PC-9 (cell line): ENCODE data around the gene U2AF1. TPM values are rescaled to one million over a fixed set of nuclear protein-coding genes. Genes with fewer than 3 reads are reported as not detected.
"Not testable (repeated sequence)": the region's sequence is repeated elsewhere in the genome, so short reads cannot be mapped to it uniquely, and the experiment has no call there.

Experiments used
- Bru-seq: library from RNA; stranded (reverse); fragments of 400-500 nt; gene quantifications from one replicate; lab custom pipeline; 2021; lab: Mats Ljungman, UMichigan
- BruChase-seq, 2 experiments: library from RNA; stranded (reverse); fragments of 400-500 nt; gene quantifications; one replicate each; lab custom pipeline; 2021; lab: Mats Ljungman, UMichigan
- BruUV-seq: library from RNA; stranded (reverse); fragments of 400-500 nt; replicated peaks from 2 replicates; lab custom pipeline; 2021; lab: Mats Ljungman, UMichigan
- CTCF ChIA-PET: fragments of 300-600 bp; sonication (Branson Sonifier 250); formaldehyde crosslinking; loops from one replicate; lab custom pipeline; 2022; ENCODE audit warnings: antibody characterized with exemption; lab: Charles Lee
- POLR2A ChIA-PET: fragments of 300-600 bp; sonication (Branson Sonifier 250); formaldehyde crosslinking; loops from one replicate; lab custom pipeline; 2022; ENCODE audit warnings: antibody characterized with exemption; ENCODE audit not compliant: unreplicated experiment; lab: Charles Lee
- DNase-seq, 2 experiments: peaks; one replicate each; pipeline versions ENCODE4 v3.0.0 to v3.0.0-alpha.2; 2015 to 2022; ENCODE audit warnings: mixed read lengths in 1 of 2
- H2AFZ ChIP-seq: fragments of 200-600 bp; sonication (generic); 2 replicates; pipeline ENCODE4 v1.8.1; 2017; ENCODE audit warnings: antibody characterized with exemption
- H3F3A ChIP-seq: fragments of 200-600 bp; sonication (generic); 2 replicates; pipeline ENCODE4 v1.8.1; 2017; ENCODE audit warnings: antibody characterized with exemption, mild to moderate bottlenecking, low read depth; ENCODE audit not compliant: insufficient read depth
- H3K27ac ChIP-seq: fragments of 200-600 bp; sonication (generic); 2 replicates; pipeline ENCODE4 v1.6.1; 2016; ENCODE audit warnings: mixed run types
- H3K27me3 ChIP-seq: fragments of 200-600 bp; sonication (generic); 2 replicates; pipeline ENCODE4 v1.6.1; 2016; ENCODE audit warnings: low read depth, mixed run types; ENCODE audit not compliant: insufficient read depth
- H3K36me3 ChIP-seq: fragments of 200-600 bp; sonication (generic); 2 replicates; pipeline ENCODE4 v1.6.1; 2016; ENCODE audit warnings: low read depth, mixed run types
- H3K4me1 ChIP-seq: fragments of 200-600 bp; sonication (generic); replicated peaks from 2 replicates; pipeline ENCODE4 v1.6.1; 2016; ENCODE audit warnings: mixed run types; ENCODE audit not compliant: insufficient read depth
- H3K4me2 ChIP-seq: fragments of 200-600 bp; sonication (generic); 2 replicates; pipeline ENCODE4 v1.6.1; 2017; ENCODE audit warnings: mixed run types
- H3K4me3 ChIP-seq: fragments of 200-600 bp; sonication (generic); 2 replicates; pipeline ENCODE4 v1.6.1; 2016; ENCODE audit warnings: mixed run types
- H3K79me2 ChIP-seq: fragments of 200-600 bp; sonication (generic); 2 replicates; pipeline ENCODE4 v1.6.1; 2017; ENCODE audit warnings: low read depth, mixed run types
- H3K9me2 ChIP-seq: fragments of 200-600 bp; sonication (generic); 2 replicates; pipeline ENCODE4 v1.8.1; 2017; ENCODE audit warnings: mild to moderate bottlenecking; ENCODE audit not compliant: insufficient read depth
- H3K9me3 ChIP-seq: fragments of 200-600 bp; sonication (generic); 2 replicates; pipeline ENCODE4 v1.8.1; 2016; ENCODE audit warnings: low read depth; ENCODE audit not compliant: insufficient read depth
- H4K20me1 ChIP-seq: fragments of 200-600 bp; sonication (generic); 2 replicates; pipeline ENCODE4 v1.8.1; 2017; ENCODE audit not compliant: insufficient read depth
- intact Hi-C: fragments of 100-400 bp; cut with micrococcal nuclease; formaldehyde crosslinking; loops from one replicate; pipeline ENCODE4 v1.10.0; 2022; ENCODE audit not compliant: unreplicated experiment
- long read RNA-seq: library from polyadenylated mRNA; stranded (forward); transcript quantifications from one replicate; pipeline ENCODE4 v2.0.0, GENCODE V29; 2022
- total RNA-seq: library from RNA; stranded (reverse); gene quantifications from 2 replicates; pipeline ENCODE4 v1.2.3, GENCODE V29; 2021

Gene U2AF1
- total RNA-seq (33.5 and 48.8 TPM in 2 replicates), Bru-seq, nascent RNA (percentile 83 among the genes with signal in this experiment), BruChase-seq, experiment 1, labeled RNA remaining after a 2-hour chase (percentile 84 among the genes with signal in this experiment), BruChase-seq, experiment 2, labeled RNA remaining after a 6-hour chase (percentile 65 among the genes with signal in this experiment)
- long read RNA-seq, transcript U2AF1-201 (8 exons, 962 nt), result major isoform, 10 of 12 reads
- long read RNA-seq, partial matches to known transcripts, result 0 of 12 reads
- long read RNA-seq, other reads (novel, unspliced or antisense), result 0 of 12 reads

- H3K4me1 ChIP-seq, H3K4me2 ChIP-seq: not testable (repeated sequence)
- TSS peak; percentile 76 for BruUV-seq
Measured at GRCh38 chr21:43106965-43107793, at the start of gene U2AF1. Gene U2AF1 (minus strand): TSS chr21:43107570. CDS start chr21:43107494, 76 bp downstream.

GRCh38 chr21:43153601-43154000 lies 46.2 kb upstream of the U2AF1 start:
- H3K36me3 ChIP-seq, H3K9me2 ChIP-seq, H3K79me2 ChIP-seq, H3K27ac ChIP-seq, POLR2A ChIA-PET, H4K20me1 ChIP-seq, H3K4me2 ChIP-seq, H3K4me1 ChIP-seq, BruUV-seq, DNase-seq, H3F3A ChIP-seq, H3K4me3 ChIP-seq, H3K27me3 ChIP-seq, H2AFZ ChIP-seq, H3K9me3 ChIP-seq, CTCF ChIA-PET, intact Hi-C loops: not testable (repeated sequence)

More at GRCh38 chr21:43106965-43107793, at the start of gene U2AF1:
- H3K27ac ChIP-seq, H4K20me1 ChIP-seq, H2AFZ ChIP-seq, H3K9me2 ChIP-seq, POLR2A ChIA-PET, intact Hi-C loops, H3K36me3 ChIP-seq, CTCF ChIA-PET, H3K9me3 ChIP-seq, H3K79me2 ChIP-seq, H3K27me3 ChIP-seq, H3F3A ChIP-seq: not testable (repeated sequence)
- peak in 1 of 2 experiments; percentile 64 for DNase-seq
- peak within 1 kb of the TSS; percentile 49; the same call in 1 of the 2 replicates for H3K4me3 ChIP-seq

GRCh38 chr21:43149344-43149743 lies 42.0 kb upstream of the U2AF1 start:
- H3K36me3 ChIP-seq, H3K4me3 ChIP-seq, POLR2A ChIA-PET, H3K4me2 ChIP-seq, H3K27ac ChIP-seq, BruUV-seq, CTCF ChIA-PET, H4K20me1 ChIP-seq, H3K9me3 ChIP-seq, H3K79me2 ChIP-seq, H3K4me1 ChIP-seq, H3K27me3 ChIP-seq, H2AFZ ChIP-seq, H3F3A ChIP-seq, H3K9me2 ChIP-seq, DNase-seq, intact Hi-C loops: not testable (repeated sequence)

- H3K9me3 ChIP-seq, H3K4me2 ChIP-seq, intact Hi-C loops, H2AFZ ChIP-seq, DNase-seq, H3K27ac ChIP-seq, H3K27me3 ChIP-seq, CTCF ChIA-PET, H3K79me2 ChIP-seq, H4K20me1 ChIP-seq, H3K4me1 ChIP-seq, H3K9me2 ChIP-seq, H3K4me3 ChIP-seq, BruUV-seq, H3K36me3 ChIP-seq, POLR2A ChIA-PET, H3F3A ChIP-seq: not testable (repeated sequence)
Measured at GRCh38 chr21:43147999-43148398, 40.6 kb upstream of the U2AF1 start.

- BruUV-seq, intact Hi-C loops, H3K4me1 ChIP-seq, H3K9me3 ChIP-seq, POLR2A ChIA-PET, DNase-seq, H3K4me2 ChIP-seq, H2AFZ ChIP-seq, H3K27me3 ChIP-seq, H3K27ac ChIP-seq, H3K9me2 ChIP-seq, CTCF ChIA-PET, H3F3A ChIP-seq, H3K79me2 ChIP-seq, H4K20me1 ChIP-seq, H3K4me3 ChIP-seq, H3K36me3 ChIP-seq: not testable (repeated sequence)
Measured at GRCh38 chr21:43146637-43147036, 39.3 kb upstream of the U2AF1 start.

- CTCF ChIA-PET, intact Hi-C loops, H3K27me3 ChIP-seq, H3K36me3 ChIP-seq, H3K4me3 ChIP-seq, H3K27ac ChIP-seq, H3F3A ChIP-seq, H2AFZ ChIP-seq, BruUV-seq, H3K9me3 ChIP-seq, H3K9me2 ChIP-seq, POLR2A ChIA-PET, H3K4me1 ChIP-seq, H3K4me2 ChIP-seq, H3K79me2 ChIP-seq, H4K20me1 ChIP-seq: not testable (repeated sequence)
- DNase-seq, result peak in 1 of 2 experiments; percentile 3
Measured at GRCh38 chr21:43141407-43141806, 34.0 kb upstream of the U2AF1 start.
